ENCODE data around the gene NPHP4.
"Not testable (repeated sequence)": the region's sequence is repeated elsewhere in the genome, so short reads cannot be mapped to it uniquely, and the experiment has no call there.

Gene NPHP4

DNA sequence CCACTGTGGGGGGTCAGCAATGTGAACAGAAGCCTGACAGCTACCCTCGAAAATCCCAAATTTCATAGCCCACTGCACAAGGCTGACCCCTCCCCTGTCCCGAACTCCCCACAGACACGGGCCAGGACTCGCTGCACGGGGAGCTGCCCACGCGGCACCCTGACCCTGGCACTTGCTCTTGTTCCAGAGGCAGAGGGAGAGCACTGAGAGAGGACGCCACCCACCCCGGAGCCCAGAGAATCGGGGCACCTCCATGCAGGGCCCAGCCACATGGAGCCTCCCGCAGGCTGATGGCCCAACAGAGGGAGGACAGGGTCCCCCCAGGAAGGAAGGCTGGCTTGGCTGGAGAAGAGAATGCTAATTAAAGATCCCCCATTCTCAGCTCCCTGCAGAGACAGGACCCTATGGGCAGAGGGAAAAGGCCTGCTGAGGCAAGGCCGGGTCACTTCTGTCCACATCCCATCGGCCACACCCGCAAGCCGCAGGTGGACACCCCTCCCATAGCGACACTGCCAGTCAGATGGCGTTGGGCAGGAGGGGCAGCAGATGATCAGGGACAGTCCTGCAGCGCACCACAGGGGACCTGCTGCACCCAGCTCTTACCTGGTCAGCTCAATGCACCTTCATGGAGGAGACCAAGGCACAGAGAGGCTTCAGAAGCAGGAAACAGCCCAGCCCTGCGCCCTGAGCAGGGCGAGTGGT, 136.9 kb downstream of the NPHP4 start:
- no peaks in the 10 kb centered on the region for H3K4me1 ChIP-seq (ENCODE audit: insufficient read depth, low read length)
- no peaks in the 10 kb centered on the region for H3K9me3 ChIP-seq (ENCODE audit: insufficient read depth, low read depth, low read length)
- no peaks in the 10 kb centered on the region for H3K36me3 ChIP-seq (ENCODE audit: insufficient read depth, low read depth, low read length)
- no peaks in the 10 kb centered on the region for H3K27me3 ChIP-seq (ENCODE audit: insufficient read depth, low read length)
- H3K9ac ChIP-seq (ENCODE audit: low read depth, low read length) = no peak overlapping the region
- H3K27ac ChIP-seq (ENCODE audit: low read length) = no peak overlapping the region
- H3K4me3 ChIP-seq (ENCODE audit: low read length) = no peak overlapping the region

GRCh38 chr1:5854754-5855153, 137.5 kb downstream of the NPHP4 start:
- Histone ChIP-seq H3K27ac (ENCODE audit: low read length) (no peak overlapping the region), H3K4me3 (ENCODE audit: low read length) (no peak overlapping the region), H3K27me3 (ENCODE audit: insufficient read depth, low read length) (no peaks in the 10 kb centered on the region), H3K36me3 (ENCODE audit: insufficient read depth, low read depth, low read length) (no peaks in the 10 kb centered on the region), H3K4me1 (ENCODE audit: insufficient read depth, low read length) (no peaks in the 10 kb centered on the region), H3K9me3 (ENCODE audit: insufficient read depth, low read depth, low read length) (no peaks in the 10 kb centered on the region), H3K9ac (ENCODE audit: low read depth, low read length) (no peak overlapping the region)

DNA sequence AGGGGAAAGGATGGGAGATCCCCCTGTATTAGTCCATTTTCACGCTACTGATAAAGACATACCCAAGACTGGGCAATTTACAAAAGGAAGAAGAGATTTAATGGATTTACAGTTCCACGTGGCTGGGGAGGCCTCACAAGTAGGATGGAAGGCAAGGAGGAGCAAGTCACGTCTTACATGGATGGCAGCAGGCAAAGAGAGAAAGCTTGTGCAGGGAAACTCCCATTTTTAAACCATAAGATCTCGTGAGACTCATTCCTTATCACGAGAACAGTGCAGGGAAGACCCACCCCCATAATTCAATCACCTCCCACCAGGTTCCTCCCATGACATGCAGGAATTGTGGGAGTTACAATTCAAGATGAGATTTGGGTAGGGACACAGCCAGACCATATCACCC, 138.4 kb downstream of the NPHP4 start:
- H3K27me3 ChIP-seq (ENCODE audit: insufficient read depth, low read length); H3K27ac ChIP-seq (ENCODE audit: low read length); H3K4me1 ChIP-seq (ENCODE audit: insufficient read depth, low read length): not testable (repeated sequence)

GRCh38 chr1:5850503-5850902, 141.7 kb downstream of the NPHP4 start:
- no peak overlapping the region for H3K4me3 ChIP-seq (ENCODE audit: low read length)
- no peaks in the 10 kb centered on the region for H3K4me1 ChIP-seq (ENCODE audit: insufficient read depth, low read length)
- H3K27ac ChIP-seq (ENCODE audit: low read length) = no peak overlapping the region
- H3K27me3 ChIP-seq (ENCODE audit: insufficient read depth, low read length) = peaks cover 9% of the 10 kb centered on the region
- H3K36me3 ChIP-seq (ENCODE audit: insufficient read depth, low read depth, low read length) = no peaks in the 10 kb centered on the region
- H3K9me3 ChIP-seq (ENCODE audit: insufficient read depth, low read depth, low read length) = no peaks in the 10 kb centered on the region
- H3K9ac ChIP-seq (ENCODE audit: low read depth, low read length) = no peak overlapping the region

More for the DNA sequence above, 138.4 kb downstream of the NPHP4 start:
- H3K9ac ChIP-seq (ENCODE audit: low read depth, low read length); H3K36me3 ChIP-seq (ENCODE audit: insufficient read depth, low read depth, low read length); H3K9me3 ChIP-seq (ENCODE audit: insufficient read depth, low read depth, low read length); H3K4me3 ChIP-seq (ENCODE audit: low read length): not testable (repeated sequence)

GRCh38 chr1:5849550-5849949, 142.7 kb downstream of the NPHP4 start:
- no peak overlapping the region for H3K27ac ChIP-seq (ENCODE audit: low read length)
- H3K4me1 ChIP-seq (ENCODE audit: insufficient read depth, low read length) = no peaks in the 10 kb centered on the region
- H3K4me3 ChIP-seq (ENCODE audit: low read length) = no peak overlapping the region
- H3K36me3 ChIP-seq (ENCODE audit: insufficient read depth, low read depth, low read length) = no peaks in the 10 kb centered on the region
- no peak overlapping the region for H3K9ac ChIP-seq (ENCODE audit: low read depth, low read length)
- peaks cover 9% of the 10 kb centered on the region for H3K27me3 ChIP-seq (ENCODE audit: insufficient read depth, low read length)
- H3K9me3 ChIP-seq (ENCODE audit: insufficient read depth, low read depth, low read length) = no peaks in the 10 kb centered on the region

DNA sequence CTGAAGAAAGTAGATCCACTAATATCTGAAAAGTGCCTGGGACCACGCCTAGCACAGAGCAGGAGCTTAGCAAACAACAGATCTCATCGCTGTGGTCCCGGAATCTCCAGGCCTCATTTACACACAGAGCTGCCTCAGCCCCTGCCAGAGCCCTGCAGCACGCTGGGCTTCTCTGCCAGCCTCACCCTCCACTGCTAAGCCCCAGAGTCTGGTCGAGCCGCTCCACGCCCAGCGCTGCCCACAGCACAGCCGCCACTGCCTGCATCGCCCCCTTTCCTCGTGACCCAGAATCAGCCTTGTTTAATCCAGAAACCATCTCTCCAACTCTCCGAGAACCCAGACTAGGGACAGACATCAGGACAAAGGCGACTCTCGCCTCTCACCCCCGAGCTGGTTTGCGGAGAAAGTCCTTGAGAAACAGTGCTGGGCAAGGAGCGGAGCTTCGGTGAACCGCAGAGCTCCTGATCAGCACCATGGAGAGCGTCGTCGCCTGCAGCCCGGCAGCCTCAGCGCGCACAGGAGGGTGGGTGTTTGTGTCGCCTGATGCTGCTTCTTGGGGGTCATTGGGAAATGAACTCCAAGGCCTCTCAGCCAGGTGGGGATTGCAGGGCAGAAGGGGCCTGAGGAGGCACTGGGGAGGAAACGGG, 145.1 kb downstream of the NPHP4 start:
- Histone ChIP-seq H3K9me3 (ENCODE audit: insufficient read depth, low read depth, low read length) (no peaks in the 10 kb centered on the region), H3K9ac (ENCODE audit: low read depth, low read length) (no peak overlapping the region), H3K27me3 (ENCODE audit: insufficient read depth, low read length) (peaks cover 9% of the 10 kb centered on the region), H3K4me1 (ENCODE audit: insufficient read depth, low read length) (no peaks in the 10 kb centered on the region), H3K4me3 (ENCODE audit: low read length) (no peak overlapping the region), H3K36me3 (ENCODE audit: insufficient read depth, low read depth, low read length) (no peaks in the 10 kb centered on the region), H3K27ac (ENCODE audit: low read length) (no peak overlapping the region)

DNA sequence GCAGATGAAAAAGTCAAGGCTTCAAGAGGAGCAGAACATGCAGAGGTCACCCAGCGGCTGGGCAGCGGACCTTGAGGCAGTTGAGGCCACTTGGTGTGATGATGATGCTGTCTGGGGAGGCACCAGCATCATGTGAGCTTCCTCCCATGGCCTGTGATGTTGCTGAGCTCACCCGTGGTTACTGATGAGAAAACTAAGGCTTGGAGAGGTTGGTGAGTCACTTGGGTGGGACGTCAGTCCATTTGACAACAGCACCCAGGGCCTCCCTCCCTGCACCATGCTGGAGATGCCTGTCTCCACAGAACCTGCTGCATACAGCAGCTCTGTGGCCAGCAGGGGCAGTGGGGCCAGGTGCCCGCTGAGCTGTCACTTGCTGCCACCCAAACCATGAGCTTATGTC, 146.8 kb downstream of the NPHP4 start:
- Histone ChIP-seq H3K9me3 (ENCODE audit: insufficient read depth, low read depth, low read length) (no peaks in the 10 kb centered on the region), H3K4me1 (ENCODE audit: insufficient read depth, low read length) (no peaks in the 10 kb centered on the region), H3K27ac (ENCODE audit: low read length) (no peak overlapping the region), H3K36me3 (ENCODE audit: insufficient read depth, low read depth, low read length) (no peaks in the 10 kb centered on the region), H3K27me3 (ENCODE audit: insufficient read depth, low read length) (peaks cover 9% of the 10 kb centered on the region), H3K9ac (ENCODE audit: low read depth, low read length) (no peak overlapping the region), H3K4me3 (ENCODE audit: low read length) (no peak overlapping the region)

DNA sequence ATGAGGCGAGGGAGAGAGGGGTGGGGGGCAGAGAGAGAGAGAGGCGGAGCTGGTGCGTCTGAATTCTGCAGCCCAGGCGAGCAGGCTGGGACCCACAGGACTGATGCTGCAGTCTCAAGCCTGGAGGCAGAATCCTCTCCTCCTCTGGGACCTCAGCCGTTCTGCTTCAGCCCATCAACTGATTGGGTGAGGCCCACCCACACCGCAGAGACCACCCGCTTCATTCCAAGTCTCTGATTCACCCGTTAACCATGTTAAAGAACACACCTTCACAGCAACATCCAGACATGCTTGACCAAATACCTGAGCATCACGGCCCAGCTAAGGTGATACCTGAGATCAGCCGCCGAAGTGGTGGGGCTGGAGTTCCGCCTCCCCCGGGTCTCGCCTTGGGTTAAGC, 147.8 kb downstream of the NPHP4 start:
- H3K4me1 ChIP-seq (ENCODE audit: insufficient read depth, low read length) = no peaks in the 10 kb centered on the region
- no peak overlapping the region for H3K27ac ChIP-seq (ENCODE audit: low read length)
- H3K9me3 ChIP-seq (ENCODE audit: insufficient read depth, low read depth, low read length) = no peaks in the 10 kb centered on the region
- H3K27me3 ChIP-seq (ENCODE audit: insufficient read depth, low read length) = peaks cover 9% of the 10 kb centered on the region
- no peak overlapping the region for H3K4me3 ChIP-seq (ENCODE audit: low read length)
- no peak overlapping the region for H3K9ac ChIP-seq (ENCODE audit: low read depth, low read length)
- no peaks in the 10 kb centered on the region for H3K36me3 ChIP-seq (ENCODE audit: insufficient read depth, low read depth, low read length)

DNA sequence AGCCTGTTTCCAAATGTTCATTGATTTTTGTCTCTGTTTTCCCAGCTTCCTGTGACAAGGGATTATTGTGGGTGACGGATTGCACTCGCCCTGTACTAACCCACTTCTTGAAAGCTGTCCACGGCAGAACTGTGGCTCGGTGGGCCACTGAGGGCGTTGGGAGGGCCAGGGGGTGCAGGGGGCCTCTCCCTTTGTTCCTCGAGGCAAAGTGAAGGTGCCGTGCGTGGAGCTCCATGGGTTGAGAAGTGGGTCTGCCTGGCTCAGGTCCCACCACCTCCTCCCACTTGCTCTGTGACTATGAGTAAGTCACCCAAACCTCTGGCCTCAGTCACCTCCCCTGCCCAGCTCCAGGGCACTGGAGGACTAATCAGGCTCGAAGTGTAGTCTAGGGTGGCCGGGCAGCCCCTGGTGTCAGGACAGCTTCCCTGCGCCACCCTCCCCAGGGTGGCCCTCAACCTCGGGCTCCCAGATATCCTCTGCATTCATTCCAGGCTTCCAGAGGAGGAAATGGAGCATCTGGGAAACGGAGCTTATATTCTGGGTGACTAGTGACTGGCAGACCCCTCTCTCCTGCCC, 148.6 kb downstream of the NPHP4 start:
- Histone ChIP-seq H3K4me1 (ENCODE audit: insufficient read depth, low read length) (no peaks in the 10 kb centered on the region), H3K9ac (ENCODE audit: low read depth, low read length) (no peak overlapping the region), H3K9me3 (ENCODE audit: insufficient read depth, low read depth, low read length) (no peaks in the 10 kb centered on the region), H3K4me3 (ENCODE audit: low read length) (no peak overlapping the region), H3K27me3 (ENCODE audit: insufficient read depth, low read length) (peaks cover 9% of the 10 kb centered on the region), H3K36me3 (ENCODE audit: insufficient read depth, low read depth, low read length) (no peaks in the 10 kb centered on the region), H3K27ac (ENCODE audit: low read length) (no peak overlapping the region)

- Histone ChIP-seq H3K4me3 (ENCODE audit: low read length) (no peak overlapping the region), H3K27me3 (ENCODE audit: insufficient read depth, low read length) (peaks cover 9% of the 10 kb centered on the region), H3K36me3 (ENCODE audit: insufficient read depth, low read depth, low read length) (no peaks in the 10 kb centered on the region), H3K9ac (ENCODE audit: low read depth, low read length) (no peak overlapping the region), H3K9me3 (ENCODE audit: insufficient read depth, low read depth, low read length) (no peaks in the 10 kb centered on the region), H3K27ac (ENCODE audit: low read length) (no peak overlapping the region), H3K4me1 (ENCODE audit: insufficient read depth, low read length) (no peaks in the 10 kb centered on the region)
Observed at GRCh38 chr1:5842679-5843078, 149.5 kb downstream of the NPHP4 start.

DNA sequence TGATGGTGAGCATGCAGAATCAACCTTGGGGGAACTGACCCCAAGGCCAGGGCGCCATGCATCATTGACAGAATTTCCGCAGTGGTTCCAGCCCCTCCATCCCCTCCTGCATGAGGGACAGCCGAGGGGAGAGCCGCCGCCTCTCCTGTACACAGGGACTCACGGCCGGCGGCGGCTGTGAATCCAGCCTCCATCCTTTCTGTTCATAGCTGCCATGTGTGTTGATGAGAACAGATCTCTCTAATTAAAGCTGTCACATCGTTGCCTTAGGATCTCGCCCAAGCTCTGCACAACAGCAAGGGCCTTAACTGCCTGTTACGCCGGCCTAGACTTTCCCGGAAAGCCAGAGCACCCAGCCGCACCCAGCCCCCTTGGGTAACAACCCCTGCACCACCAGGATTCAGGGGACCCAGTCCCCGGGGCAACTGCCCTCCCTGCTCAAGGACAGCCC, 151.6 kb downstream of the NPHP4 start:
- H3K9ac ChIP-seq (ENCODE audit: low read depth, low read length) = no peak overlapping the region
- H3K27ac ChIP-seq (ENCODE audit: low read length) = no peak overlapping the region
- H3K27me3 ChIP-seq (ENCODE audit: insufficient read depth, low read length) = no peaks in the 10 kb centered on the region
- H3K9me3 ChIP-seq (ENCODE audit: insufficient read depth, low read depth, low read length) = no peaks in the 10 kb centered on the region
- no peak overlapping the region for H3K4me3 ChIP-seq (ENCODE audit: low read length)
- H3K4me1 ChIP-seq (ENCODE audit: insufficient read depth, low read length) = no peaks in the 10 kb centered on the region; the same call in 1 of the 2 replicates
- H3K36me3 ChIP-seq (ENCODE audit: insufficient read depth, low read depth, low read length) = no peaks in the 10 kb centered on the region
